OCI-LY3 (cell line): Measurements from ENCODE around the gene ADPRM.

Experiments used
- CTCF ChIP-seq: fragments of 200-600, 300-600 bp; sonication (generic); IDR thresholded peaks from 2 replicates; pipeline ENCODE4 v1.5.1; 2014; ENCODE audit warnings: antibody characterized with exemption, low read length, low read depth
- EZH2phosphoT487 ChIP-seq: fragments of 200-600 bp; shearing (Covaris generic); IDR thresholded peaks from 2 replicates; pipeline ENCODE4 v1.6.1; 2018; ENCODE audit warnings: antibody characterized with exemption, mixed run types, low read depth

GRCh38 chr17:10752696-10753095 lies 55.3 kb downstream of the ADPRM start:
- TF ChIP-seq CTCF (no peak), EZH2phosphoT487 (no peak)
